Measurements from ENCODE around the gene ERVK3-1.
"Not testable (repeated sequence)": the region's sequence is repeated elsewhere in the genome, so short reads cannot be mapped to it uniquely, and the experiment has no call there.

Gene ERVK3-1, protein sequence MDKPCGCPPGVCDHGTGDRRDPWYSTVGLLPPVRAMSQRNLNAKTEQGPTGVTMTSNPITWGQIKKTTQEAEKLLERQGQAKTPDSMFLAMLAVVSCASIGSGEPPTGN

GRCh38 chr19:58305065-58305931 lies at the start of gene ERVK3-1:
TSS of gene ERVK3-1 (plus strand) at chr19:58305377. CDS start at chr19:58312169, 6,792 bp downstream.
- DNase-seq, result peak; percentile 89

GRCh38 chr19:58258259-58258658 lies 46.9 kb upstream of the ERVK3-1 start:
- not testable (repeated sequence) for DNase-seq

GRCh38 chr19:58261600-58261967 lies 43.6 kb upstream of the ERVK3-1 start:
- DNase-seq, result no peak

DNA sequence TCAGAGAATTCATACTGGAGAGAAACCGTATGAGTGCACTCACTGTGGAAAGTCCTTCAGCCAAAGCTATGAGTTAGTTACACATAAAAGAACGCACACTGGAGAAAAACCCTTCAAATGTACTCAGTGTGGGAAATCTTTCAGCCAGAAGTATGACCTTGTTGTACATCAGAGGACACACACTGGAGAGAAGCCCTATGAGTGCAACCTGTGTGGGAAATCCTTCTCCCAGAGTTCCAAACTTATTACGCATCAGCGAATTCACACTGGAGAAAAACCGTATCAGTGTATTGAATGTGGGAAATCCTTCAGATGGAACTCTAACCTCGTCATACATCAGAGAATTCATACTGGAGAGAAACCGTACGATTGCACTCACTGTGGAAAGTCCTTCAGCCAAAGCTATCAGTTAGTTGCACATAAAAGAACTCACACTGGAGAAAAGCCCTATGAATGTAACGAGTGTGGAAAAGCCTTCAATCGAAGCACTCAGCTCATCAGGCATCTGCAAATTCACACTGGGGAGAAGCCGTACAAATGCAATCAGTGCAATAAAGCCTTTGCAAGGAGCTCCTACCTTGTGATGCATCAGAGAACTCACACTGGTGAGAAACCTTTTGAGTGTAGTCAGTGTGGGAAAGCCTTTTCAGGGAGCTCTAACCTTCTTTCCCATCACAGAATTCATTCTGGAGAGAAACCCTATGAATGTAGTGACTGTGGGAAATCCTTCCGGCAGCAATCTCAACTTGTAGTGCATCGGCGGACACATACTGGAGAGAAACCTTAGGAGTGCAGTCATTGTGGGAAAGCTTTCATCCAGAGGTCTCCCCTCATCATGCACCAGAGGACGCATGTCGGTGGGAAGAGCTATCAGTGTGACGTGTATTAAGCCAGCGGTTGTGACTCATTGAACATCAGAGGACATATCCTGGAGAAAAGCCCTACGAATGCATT lies 42.9 kb upstream of the ERVK3-1 start:
- DNase-seq, result peak; percentile 9

DNA sequence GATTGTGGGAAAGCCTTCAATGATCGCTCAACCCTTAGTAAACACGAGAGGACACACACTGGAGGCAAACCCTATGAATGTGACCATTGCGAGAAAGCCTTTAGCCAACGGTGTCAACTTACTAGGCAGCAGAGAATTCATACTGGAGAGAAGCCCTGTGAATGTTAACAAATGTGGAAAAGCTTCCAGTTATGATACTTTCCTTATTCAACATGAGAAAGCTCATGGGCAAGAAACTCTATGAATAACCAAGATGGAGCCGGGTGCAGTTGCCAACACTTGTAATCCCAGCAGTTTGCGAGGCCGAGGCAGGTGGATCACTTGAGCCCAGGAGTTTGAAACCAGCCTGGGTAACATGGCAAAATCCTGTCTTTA lies 42.3 kb upstream of the ERVK3-1 start:
- DNase-seq, result no peak

DNA sequence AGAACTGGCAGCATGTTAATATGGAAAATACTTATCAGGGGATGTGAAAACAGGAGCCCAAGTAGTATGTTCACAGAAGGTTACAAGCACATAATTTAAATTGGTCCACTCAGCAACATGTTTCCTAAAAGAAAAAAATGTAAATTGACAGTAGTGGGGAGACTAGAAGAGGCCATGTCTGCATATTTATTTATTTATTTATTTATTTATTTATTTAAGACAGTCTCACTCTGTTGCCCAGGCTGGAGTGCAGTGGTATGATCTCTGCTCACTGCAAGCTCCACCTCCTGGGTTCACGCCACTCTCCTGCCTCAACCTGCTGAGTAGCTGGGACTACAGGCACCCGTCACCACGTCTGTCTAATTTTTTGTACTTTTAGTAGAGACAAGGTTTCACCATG lies 40.1 kb upstream of the ERVK3-1 start:
- no peak for DNase-seq

- no peak for DNase-seq
Observed at GRCh38 chr19:58268344-58268743, 36.8 kb upstream of the ERVK3-1 start.

GRCh38 chr19:58274771-58275201 lies 30.4 kb upstream of the ERVK3-1 start:
- no peak for DNase-seq

GRCh38 chr19:58275564-58275963 lies 29.6 kb upstream of the ERVK3-1 start:
- no peak for DNase-seq

- DNase-seq, result no peak
Observed at GRCh38 chr19:58277197-58277596, 28.0 kb upstream of the ERVK3-1 start.

GRCh38 chr19:58277748-58278540 lies 27.2 kb upstream of the ERVK3-1 start:
- DNase-seq, result no peak

- peak; percentile 99 for DNase-seq
Observed at GRCh38 chr19:58278541-58279041, 26.6 kb upstream of the ERVK3-1 start, which contains the start of gene ZNF8. TSS of gene ZNF8 (plus strand) at chr19:58278955. CDS start at chr19:58279082, 127 bp downstream.

DNA sequence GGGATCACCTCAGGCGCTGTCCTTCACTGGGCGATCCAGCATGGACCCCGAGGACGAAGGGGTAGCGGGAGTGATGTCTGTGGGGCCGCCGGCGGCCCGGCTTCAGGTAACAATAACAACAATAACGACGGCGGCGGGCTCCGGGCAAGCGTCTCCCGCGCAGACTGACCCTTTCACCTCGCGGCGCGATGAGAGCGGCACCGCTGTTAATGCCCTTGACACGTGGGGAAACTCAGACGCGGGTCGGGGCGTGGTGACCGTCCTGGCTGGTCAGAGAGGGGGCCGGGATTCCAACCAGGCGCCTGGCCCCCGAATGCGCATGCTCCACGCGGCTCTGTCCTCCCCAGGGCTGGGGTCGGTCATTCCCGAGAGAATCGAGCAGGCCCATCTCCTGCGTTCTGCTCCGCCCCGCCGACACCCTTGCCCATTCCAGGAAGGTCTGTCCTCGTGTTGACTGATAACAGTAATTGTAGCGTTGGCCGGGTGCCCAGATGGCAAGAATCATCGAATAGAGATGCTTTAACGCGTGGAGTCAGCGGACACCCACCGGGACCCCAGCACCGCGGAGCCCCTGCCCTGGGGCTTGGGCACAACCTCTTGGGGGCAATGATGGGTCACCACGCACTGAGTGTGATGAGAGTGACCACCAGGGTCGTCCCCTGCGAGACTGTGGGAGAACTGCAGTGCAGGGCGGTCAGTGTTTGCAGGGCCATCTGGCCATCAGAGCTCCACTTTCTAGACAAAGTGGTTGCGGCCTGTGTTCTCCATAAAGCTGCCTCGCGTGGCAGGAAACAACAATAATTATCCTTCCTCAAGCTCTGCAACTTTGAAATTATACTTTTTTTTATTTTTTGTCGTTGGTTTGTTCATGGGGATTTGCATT lies 25.9 kb upstream of the ERVK3-1 start:
- DNase-seq, result no peak

DNA sequence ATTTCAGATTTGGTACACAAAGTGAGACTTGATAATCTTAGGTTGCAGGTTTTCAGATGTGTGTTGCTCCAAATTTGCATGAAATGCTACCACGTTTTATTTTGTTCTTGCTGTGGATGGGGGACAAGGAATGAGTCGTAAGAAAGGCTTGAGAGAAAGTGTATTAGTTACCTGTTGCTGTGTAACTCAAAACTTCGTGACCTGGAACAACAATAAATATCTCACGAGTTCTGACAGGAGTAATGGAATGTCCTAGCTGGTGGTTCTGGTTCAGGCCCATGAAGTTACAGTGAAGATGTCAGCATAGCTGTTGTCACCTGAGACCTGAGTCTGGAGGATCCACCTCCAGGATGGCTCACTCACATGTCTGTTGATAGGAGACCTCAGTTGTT lies 25.3 kb upstream of the ERVK3-1 start:
- DNase-seq, result no peak

DNA sequence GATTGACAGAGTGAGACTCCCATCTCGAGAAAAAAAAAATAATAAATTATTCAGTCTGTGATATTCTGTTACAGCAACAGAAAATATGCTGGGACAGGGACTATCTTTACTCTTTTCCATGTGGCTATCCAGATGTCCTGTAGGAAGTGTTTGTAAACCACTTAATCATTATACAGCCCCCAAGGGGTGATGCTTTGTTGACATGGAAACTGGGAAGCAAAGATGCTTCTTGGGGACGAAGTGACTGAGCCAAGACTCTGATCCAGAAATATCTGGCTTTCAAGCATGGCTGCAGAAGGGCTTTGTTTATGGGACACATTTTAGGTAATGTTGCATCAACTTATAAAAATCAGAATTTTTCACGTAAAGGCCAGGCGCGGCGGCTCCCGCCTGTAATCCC lies 21.0 kb upstream of the ERVK3-1 start:
- no peak for DNase-seq

- DNase-seq, result no peak
Observed at GRCh38 chr19:58291943-58292342, 13.2 kb upstream of the ERVK3-1 start.

- DNase-seq, result no peak
Observed at GRCh38 chr19:58294743-58295374, 10.3 kb upstream of the ERVK3-1 start.

- no peak for DNase-seq
Observed at GRCh38 chr19:58296104-58296503, 9.1 kb upstream of the ERVK3-1 start.

GRCh38 chr19:58300620-58301019 lies 4.6 kb upstream of the ERVK3-1 start:
- no peak for DNase-seq

GRCh38 chr19:58304255-58304654 lies 922 bp upstream of the ERVK3-1 start:
- no peak for DNase-seq

DNA sequence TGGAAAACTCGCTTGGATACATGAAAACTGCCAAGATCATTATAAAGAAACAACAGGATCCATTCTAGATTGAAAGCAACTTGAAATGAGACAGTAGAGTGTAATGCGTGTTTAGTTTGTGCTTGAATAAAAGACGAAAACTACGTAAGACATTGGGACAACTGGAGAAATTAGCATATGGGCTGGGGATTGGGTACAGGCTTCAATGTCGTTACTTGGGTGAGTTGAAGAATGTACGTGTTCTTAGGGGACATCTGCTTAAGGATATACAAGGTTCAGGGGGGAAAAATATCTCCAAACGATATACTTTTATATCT lies 471 bp upstream of the ERVK3-1 start:
- DNase-seq, result no peak
